HepG2 (cell line): ENCODE data around the gene PTPN2. TPM values are rescaled to one million over a fixed set of nuclear protein-coding genes. Genes with fewer than 3 reads are reported as not detected.

ENCODE experiments used
- ADNP ChIP-seq: sonication (generic); formaldehyde crosslinking; IDR thresholded peaks from 2 replicates; pipeline ENCODE4 v1.4.0; 2020; ENCODE audit warnings: missing genetic modification reagents
- BCLAF1 ChIP-seq: fragments of 450-650 bp; IDR thresholded peaks from 2 replicates; pipeline ENCODE4 v1.6.1; 2017; ENCODE audit warnings: mild to moderate bottlenecking
- CBX5 ChIP-seq: sonication (generic); formaldehyde crosslinking; IDR thresholded peaks from 2 replicates; pipeline ENCODE4 v1.4.0; 2020; ENCODE audit warnings: missing genetic modification reagents, borderline replicate concordance
- CHD4 ChIP-seq: fragments of 200-600 bp; sonication (generic); IDR thresholded peaks from 2 replicates; pipeline ENCODE4 v1.7.0; 2017; ENCODE audit warnings: mild to moderate bottlenecking, low read length, borderline replicate concordance
- ERF ChIP-seq: IDR thresholded peaks from 2 replicates; pipeline ENCODE4 v1.6.1; 2018; ENCODE audit warnings: missing biosample characterization, missing genetic modification reagents
- HMGA1 ChIP-seq: sonication (generic); formaldehyde crosslinking; conservative IDR thresholded peaks from 2 replicates; pipeline ENCODE4 v1.4.0; 2020; ENCODE audit warnings: missing genetic modification reagents
- IRX3 ChIP-seq: sonication (generic); formaldehyde crosslinking; IDR thresholded peaks from 2 replicates; pipeline ENCODE4 v1.8.1; 2023; ENCODE audit warnings: mild to moderate bottlenecking, low read depth, missing genetic modification reagents, borderline replicate concordance
- MNT ChIP-seq: fragments of 450-650 bp; IDR thresholded peaks from 2 replicates; pipeline ENCODE4 v1.6.1; 2016
- MXI1 ChIP-seq: IDR thresholded peaks from 3 replicates; pipeline ENCODE4 v1.6.1; 2012; ENCODE audit warnings: low read depth, low read length, inconsistent platforms, borderline replicate concordance
- SMARCC2 ChIP-seq: fragments of 450-650 bp; IDR thresholded peaks from 2 replicates; pipeline ENCODE4 v1.6.1; 2017; ENCODE audit warnings: antibody characterized with exemption, mild to moderate bottlenecking
- SNAPC4 ChIP-seq: sonication (generic); formaldehyde crosslinking; IDR thresholded peaks from 2 replicates; pipeline ENCODE4 v1.4.0; 2020; ENCODE audit warnings: mild to moderate bottlenecking, missing genetic modification reagents
- TGIF2 ChIP-seq: IDR thresholded peaks from 2 replicates; pipeline ENCODE4 v1.6.1; 2016; ENCODE audit warnings: control low read depth, missing compliant biosample characterization
- ZKSCAN5 ChIP-seq: sonication (generic); formaldehyde crosslinking; IDR thresholded peaks from 2 replicates; pipeline ENCODE4 v1.5.1; 2020; ENCODE audit warnings: mild to moderate bottlenecking, missing genetic modification reagents
- ZNF513 ChIP-seq: sonication (generic); formaldehyde crosslinking; conservative IDR thresholded peaks from 2 replicates; pipeline ENCODE4 v1.5.0; 2020; ENCODE audit warnings: missing genetic modification reagents
- ZNF776 ChIP-seq: sonication (generic); formaldehyde crosslinking; IDR thresholded peaks from 2 replicates; pipeline ENCODE4 v1.4.0; 2020; ENCODE audit warnings: mild to moderate bottlenecking, missing genetic modification reagents
- polyA plus RNA-seq, 8 experiments: library from polyadenylated mRNA; depleted of rRNA in 3 of 8; stranded (reverse) in 7 of 8; unstranded in 1 of 8; fragments of >200 nt; fragmentation: Illumina TruSeq in 4 of 8; extraction: Trizol in 4 of 8; gene quantifications; 2 replicates each; pipeline versions ENCODE4 v1.2.1 to v1.2.3, GENCODE V29; 2011 to 2016; ENCODE audit warnings: low read depth in 4 of 8, missing spikeins in 1 of 8, mixed read lengths in 1 of 8; ENCODE audit not compliant: insufficient read depth in 1 of 8
- total RNA-seq, 5 experiments: library from RNA; depleted of rRNA; stranded (reverse); fragments of >200 nt; fragmentation: Illumina TruSeq; extraction: Trizol; gene quantifications; 2 replicates each; pipeline ENCODE4 v1.2.3, GENCODE V29; 2016; ENCODE audit warnings: low read depth in 1 of 5

The PTPN2 gene
- total and polyA plus RNA-seq, 2 of the 13 experiments (the other 11 are each of a cell fraction or from before 2014, with no cell fraction given): 24.9 to 41.5 TPM

GRCh38 chr18:12883684-12884405, at the start of gene PTPN2 (continued):
- TF ChIP-seq BCLAF1 (no peak), TGIF2 (CRISPR knock-in tag) (no peak), SMARCC2 (no peak), ERF (CRISPR knock-in tag) (peak; percentile 93), HMGA1 (CRISPR knock-in tag) (no peak), MNT (no peak), ZNF776 (CRISPR knock-in tag) (0 out of 2 replicates have a peak, but pooled peaks have one; percentile 24), ZKSCAN5 (CRISPR knock-in tag) (no peak), SNAPC4 (CRISPR knock-in tag) (0 out of 2 replicates have a peak, but pooled peaks have one; percentile 25), MXI1 (no peak; the same call in 2 of the 3 replicates), ADNP (CRISPR knock-in tag) (no peak), IRX3 (0 out of 2 replicates have a peak, but pooled peaks have one; percentile 43), CBX5 (CRISPR knock-in tag) (no peak; the same call in 1 of the 2 replicates), CHD4 (no peak), ZNF513 (CRISPR knock-in tag) (0 out of 2 replicates have a peak, but pooled peaks have one; percentile 41)
